C4-2B (cell line): Measurements from ENCODE around the gene SLC5A5.

Experiments
- H3K27ac ChIP-seq: fragments of 450-650 bp; 2 replicates; pipeline ENCODE4 v1.5.1; 2017
- ZFX ChIP-seq: fragments of 450-650 bp; IDR thresholded peaks from 2 replicates; pipeline ENCODE4 v1.6.1; 2017
- TF ChIP-seq, protein P1 (sequence below): fragments of 450-650 bp; conservative IDR thresholded peaks from 2 replicates; pipeline ENCODE4 v1.5.1; 2017; ENCODE audit warnings: mild to moderate bottlenecking

The SLC5A5 gene

DNA sequence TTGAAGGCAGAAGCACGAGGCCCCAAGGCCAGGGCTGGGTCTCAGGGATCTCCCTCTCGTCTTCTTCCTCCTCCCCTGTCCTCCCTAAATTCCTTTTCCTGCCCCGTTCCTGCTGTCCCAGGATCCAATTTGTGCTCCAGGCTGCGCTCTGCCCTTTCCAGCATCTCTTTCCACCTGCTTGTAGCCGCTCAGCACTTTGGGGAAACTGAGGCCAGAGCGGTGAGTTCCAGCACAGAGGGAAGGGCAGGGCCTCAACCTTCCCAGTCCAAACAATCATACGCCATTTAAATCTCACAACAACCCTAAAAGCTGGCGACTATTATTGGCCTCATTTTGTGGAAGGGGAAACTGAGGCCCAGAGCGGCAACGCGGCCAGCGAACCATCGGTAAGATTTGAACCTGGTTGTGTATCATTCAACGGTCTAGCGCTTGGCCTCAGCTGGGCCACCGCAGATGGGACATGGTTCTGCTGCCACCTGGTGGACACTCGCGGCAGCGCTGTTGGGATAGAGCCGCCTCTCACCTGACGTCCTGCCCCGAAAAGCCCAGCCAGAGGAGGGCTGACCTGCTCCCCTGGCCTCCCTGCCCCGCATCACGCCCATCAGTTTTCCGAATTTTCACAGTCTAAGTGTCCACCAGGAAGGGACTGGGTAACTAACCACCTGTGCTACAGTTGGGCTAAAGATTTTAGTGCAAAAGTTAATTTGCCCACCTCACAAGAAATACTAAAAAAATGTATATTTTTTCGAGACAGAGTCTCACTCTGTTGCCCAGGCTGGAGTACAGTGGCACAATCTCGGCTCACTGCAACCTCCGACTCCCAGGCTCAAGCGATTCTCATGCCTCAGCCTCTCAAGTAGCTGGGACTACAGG, 16.2 kb upstream of the SLC5A5 start:
- no peak overlapping the region for H3K27ac ChIP-seq
- TF ChIP-seq ZFX, result no peak
- TF ChIP-seq, protein P1, sequence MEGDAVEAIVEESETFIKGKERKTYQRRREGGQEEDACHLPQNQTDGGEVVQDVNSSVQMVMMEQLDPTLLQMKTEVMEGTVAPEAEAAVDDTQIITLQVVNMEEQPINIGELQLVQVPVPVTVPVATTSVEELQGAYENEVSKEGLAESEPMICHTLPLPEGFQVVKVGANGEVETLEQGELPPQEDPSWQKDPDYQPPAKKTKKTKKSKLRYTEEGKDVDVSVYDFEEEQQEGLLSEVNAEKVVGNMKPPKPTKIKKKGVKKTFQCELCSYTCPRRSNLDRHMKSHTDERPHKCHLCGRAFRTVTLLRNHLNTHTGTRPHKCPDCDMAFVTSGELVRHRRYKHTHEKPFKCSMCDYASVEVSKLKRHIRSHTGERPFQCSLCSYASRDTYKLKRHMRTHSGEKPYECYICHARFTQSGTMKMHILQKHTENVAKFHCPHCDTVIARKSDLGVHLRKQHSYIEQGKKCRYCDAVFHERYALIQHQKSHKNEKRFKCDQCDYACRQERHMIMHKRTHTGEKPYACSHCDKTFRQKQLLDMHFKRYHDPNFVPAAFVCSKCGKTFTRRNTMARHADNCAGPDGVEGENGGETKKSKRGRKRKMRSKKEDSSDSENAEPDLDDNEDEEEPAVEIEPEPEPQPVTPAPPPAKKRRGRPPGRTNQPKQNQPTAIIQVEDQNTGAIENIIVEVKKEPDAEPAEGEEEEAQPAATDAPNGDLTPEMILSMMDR, result peak; percentile 98

DNA sequence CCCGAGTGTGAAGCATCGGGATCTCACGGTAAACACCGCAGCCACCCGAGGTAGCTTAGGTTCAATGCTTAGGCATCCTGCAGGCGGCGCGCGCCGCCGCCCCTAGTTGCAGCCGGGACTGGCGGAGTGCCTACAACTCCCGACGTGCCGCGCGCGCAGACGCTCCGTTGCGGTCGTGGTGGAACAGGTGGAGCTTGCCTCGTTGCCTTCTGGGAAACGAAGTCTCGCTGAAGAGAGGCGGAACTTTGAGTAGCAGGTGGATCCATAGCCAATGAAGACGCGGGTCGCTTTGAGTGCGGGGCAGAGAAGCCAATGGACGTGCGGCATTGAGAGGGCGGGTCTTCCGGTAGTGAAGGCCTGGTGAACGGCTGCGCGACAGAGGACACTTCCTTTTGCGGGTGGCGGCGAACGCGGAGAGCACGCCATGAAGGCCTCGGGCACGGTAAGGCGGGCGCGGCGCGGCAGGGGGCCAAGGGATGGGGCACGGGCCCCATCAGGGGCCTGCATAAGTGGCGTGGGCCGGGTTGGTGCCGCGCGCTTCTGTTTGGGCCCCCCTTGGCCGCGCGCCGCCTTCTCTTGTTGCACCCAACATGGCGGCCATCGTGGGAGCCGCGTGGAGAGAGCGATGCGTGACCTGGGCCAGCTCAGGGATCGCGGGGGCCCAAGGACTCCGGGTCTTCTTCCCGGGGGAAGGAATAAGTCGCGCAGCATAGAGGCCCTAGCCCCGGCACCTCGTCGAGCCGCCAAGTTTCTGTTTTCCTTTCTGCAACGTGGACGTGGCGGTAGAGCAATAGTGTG, 12.0 kb upstream of the SLC5A5 start, which contains the start of gene RPL18A:
RPL18A (plus strand) TSS at position 378 of the 798 bp plus-strand sequence; CDS start at position 425, 47 bp downstream.
- peak; percentile 83; the same call in 1 of the 2 replicates for TF ChIP-seq ZFX
- TF ChIP-seq, protein P1, result peak; percentile 99
- H3K27ac ChIP-seq, result peak within 1 kb of the TSS; percentile 99

DNA sequence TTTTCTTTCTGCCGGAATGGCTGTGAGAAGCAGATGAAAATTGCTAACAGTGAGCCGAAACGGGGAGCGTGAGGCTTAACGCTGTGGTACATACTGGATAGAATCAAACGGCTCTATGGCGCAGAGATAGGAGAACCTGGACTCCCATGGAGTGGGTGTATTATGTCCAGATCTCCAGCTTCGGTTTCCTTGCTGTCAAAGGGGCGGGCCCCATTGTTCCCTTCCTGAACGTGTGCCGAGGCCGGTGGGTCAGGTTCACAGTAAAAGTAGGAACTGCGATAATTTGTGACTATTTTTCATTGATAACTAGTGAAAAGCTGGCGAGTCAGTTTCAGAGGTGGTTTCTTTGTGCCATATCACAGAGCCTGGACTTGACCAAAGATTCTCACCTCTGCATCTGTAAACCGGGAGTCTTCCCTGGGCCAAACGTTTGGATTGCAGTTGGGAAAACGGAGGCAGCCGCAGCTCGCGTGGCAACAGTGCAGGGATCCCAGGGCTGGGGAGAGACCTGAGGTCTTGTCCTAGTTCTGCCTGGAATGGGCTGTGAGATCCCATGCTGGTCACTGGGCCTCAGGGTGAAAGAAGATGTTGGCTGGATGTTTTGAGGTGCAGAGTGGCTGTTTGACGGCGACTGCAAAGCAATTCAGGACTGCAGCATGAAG, 11.3 kb upstream of the SLC5A5 start:
- no peak for TF ChIP-seq ZFX
- TF ChIP-seq, protein P1, result no peak
- peak overlapping the region; percentile 99 for H3K27ac ChIP-seq

DNA sequence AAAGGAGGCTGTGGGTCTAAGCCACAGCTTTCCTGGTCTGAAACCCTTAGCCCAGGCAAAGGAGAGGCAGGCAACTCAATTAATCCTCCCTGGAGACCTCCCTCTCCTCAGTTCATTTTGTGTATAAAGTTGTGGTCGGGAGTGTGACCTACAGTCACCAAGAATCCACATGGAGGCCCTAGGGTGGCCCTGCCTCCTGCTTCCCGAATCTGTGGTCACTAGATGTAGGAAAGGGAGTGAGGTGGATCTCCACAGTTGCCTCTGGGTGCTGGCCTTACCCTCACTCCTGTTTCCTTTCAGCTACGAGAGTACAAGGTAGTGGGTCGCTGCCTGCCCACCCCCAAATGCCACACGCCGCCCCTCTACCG, 10.8 kb upstream of the SLC5A5 start:
- H3K27ac ChIP-seq, result peak overlapping the region; percentile 99
- TF ChIP-seq, protein P1, result no peak
- TF ChIP-seq ZFX, result no peak

DNA sequence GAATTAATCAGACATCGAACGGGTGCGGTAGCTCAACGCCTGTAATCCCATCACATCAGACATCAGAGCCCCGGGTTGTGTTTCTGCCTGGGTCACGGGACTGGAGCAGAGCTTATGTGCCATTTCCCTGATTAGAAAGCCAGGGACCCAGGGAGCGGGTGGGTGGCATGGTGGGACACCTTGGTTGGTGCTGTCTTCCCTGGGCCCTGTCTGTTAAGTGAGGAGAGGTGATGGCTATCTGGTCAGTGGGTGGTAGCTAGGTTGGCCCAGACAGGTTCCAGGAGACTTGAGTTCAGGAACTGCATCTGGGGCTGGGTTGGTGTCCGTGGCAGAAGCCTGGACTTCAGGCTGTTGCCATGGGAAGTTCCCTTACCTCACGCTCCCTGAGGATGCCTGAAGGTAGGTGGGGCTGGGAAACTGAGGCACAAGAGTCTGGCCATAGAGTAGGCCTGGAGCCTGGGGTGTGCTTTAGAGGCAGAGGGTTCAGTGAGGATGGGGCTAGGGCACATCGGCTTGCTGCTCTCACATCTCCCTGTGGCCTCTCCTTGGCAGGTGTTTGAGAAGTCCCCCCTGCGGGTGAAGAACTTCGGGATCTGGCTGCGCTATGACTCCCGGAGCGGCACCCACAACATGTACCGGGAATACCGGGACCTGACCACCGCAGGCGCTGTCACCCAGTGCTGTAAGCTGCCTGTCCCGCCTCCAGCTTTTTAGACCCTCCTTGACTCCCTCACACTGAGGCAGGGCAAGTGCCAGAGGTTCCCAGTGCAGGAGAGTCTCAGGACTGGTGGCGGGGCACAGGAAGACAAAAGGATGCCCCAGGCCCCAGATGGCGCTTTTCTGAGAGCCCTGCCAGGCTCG, 10.0 kb upstream of the SLC5A5 start:
- TF ChIP-seq ZFX, result no peak
- TF ChIP-seq, protein P1, result no peak
- H3K27ac ChIP-seq, result peak overlapping the region; percentile 99

DNA sequence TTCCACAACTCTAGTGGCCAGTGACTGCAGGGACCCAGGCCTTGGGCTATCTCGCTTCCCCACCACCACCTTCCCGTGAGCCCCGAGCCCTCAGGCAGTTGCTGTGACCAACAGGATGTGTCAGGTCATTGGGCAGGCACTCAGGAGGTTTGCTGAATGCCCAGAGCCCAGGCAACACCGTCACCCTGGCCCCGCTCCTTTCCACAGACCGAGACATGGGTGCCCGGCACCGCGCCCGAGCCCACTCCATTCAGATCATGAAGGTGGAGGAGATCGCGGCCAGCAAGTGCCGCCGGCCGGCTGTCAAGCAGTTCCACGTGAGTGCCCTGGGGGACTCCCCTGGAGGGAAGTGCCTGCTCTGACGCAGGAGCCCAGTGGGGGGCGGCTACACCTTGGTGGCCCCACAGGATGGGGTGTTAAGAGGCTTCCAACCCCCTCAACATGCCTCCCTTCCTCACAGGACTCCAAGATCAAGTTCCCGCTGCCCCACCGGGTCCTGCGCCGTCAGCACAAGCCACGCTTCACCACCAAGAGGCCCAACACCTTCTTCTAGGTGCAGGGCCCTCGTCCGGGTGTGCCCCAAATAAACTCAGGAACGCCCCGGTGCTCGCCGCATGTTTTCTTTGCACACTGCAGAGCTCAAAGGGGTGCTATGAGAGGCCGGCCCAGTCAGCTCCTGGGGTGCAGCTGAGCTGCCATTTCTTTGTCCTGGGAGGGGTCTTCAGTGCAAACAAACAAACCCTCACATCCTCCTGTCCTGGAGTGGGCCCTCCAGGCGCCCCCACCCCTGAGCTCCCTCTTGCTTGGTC, 8.8 kb upstream of the SLC5A5 start:
- H3K27ac ChIP-seq, result peak overlapping the region; percentile 99
- no peak for TF ChIP-seq ZFX
- TF ChIP-seq, protein P1, result no peak
